ENCODE measurements around the gene DOCK2.

- no peak for TF ChIP-seq CTCF (IDR thresholded peaks at IDR 0.05)
- no peak for TF ChIP-seq POLR2A (IDR thresholded peaks at IDR 0.05)
Observed at GRCh38 chr5:169920474-169920873, 283.4 kb downstream of the DOCK2 start.
